ENCODE measurements around the gene LRP1. TPM values are rescaled to one million over a fixed set of nuclear protein-coding genes. Genes with fewer than 3 reads are reported as not detected.

LRP1 gene
- total and polyA plus RNA-seq, 2 experiments from 2014 or later, result 26.6 to 145 TPM

GRCh38 chr12:57224973-57225679, 96.8 kb downstream of the LRP1 start:
- Mint-ChIP-seq H3K27ac (no peak overlapping the region), H3K27me3 (ENCODE audit: insufficient read depth, low read depth, poor library complexity) (peaks cover 76% of the 10 kb centered on the region), H3K4me1 (peaks cover 60% of the 10 kb centered on the region), H3K9me3 (peaks cover 3% of the 10 kb centered on the region), H3K4me3 (peak overlapping the region; percentile 71), H3K36me3 (ENCODE audit: low read depth) (peaks cover 8% of the 10 kb centered on the region)
- Histone ChIP-seq H3F3A (replicated peaks; ENCODE audit: low read depth) (peaks cover 30% of the 10 kb centered on the region; the same call in 1 of the 2 replicates), H3K4me2 (peak overlapping the region; percentile 87), H4K20me1 (replicated peaks; ENCODE audit: insufficient read depth) (peaks cover 5% of the 10 kb centered on the region; the same call in 1 of the 2 replicates), H2AFZ (peak overlapping the region; percentile 76), H3K4me3 (peak overlapping the region; percentile 61), H3K9me2 (ENCODE audit: insufficient read depth) (no peaks in the 10 kb centered on the region), H3K4me1 (ENCODE audit: insufficient read depth) (peaks cover 62% of the 10 kb centered on the region), H3K36me3 (ENCODE audit: insufficient read depth) (no peaks in the 10 kb centered on the region), H3K27me3 (ENCODE audit: insufficient read depth) (peaks cover 90% of the 10 kb centered on the region), H3K79me2 (replicated peaks; ENCODE audit: insufficient read depth) (peaks cover 5% of the 10 kb centered on the region), H3K27ac (ENCODE audit: low read depth) (no peak overlapping the region)
- peak; percentile 69 for ATAC-seq
- TF ChIP-seq EZH2phosphoT487 (IDR thresholded peaks at IDR 0.05; ENCODE audit: unreplicated experiment) (peak; percentile 30), EZH2 (IDR thresholded peaks at IDR 0.05; ENCODE audit: low read depth, unreplicated experiment) (no peak), CREB1 (CRISPR knock-in tag; IDR thresholded peaks at IDR 0.05; ENCODE audit: low read depth) (no peak), ZNF331 (CRISPR knock-in tag; IDR thresholded peaks at IDR 0.05; ENCODE audit: low read depth) (no peak), CTCF (conservative IDR thresholded peaks at IDR 0.05; ENCODE audit: low read depth in 2 of 2) (peak; percentile 85 to 89), REST (IDR thresholded peaks at IDR 0.05; ENCODE audit: unreplicated experiment) (no peak), ZNF462 (CRISPR knock-in tag; IDR thresholded peaks at IDR 0.05) (no peak), STAT1 (IDR thresholded peaks at IDR 0.05; ENCODE audit: unreplicated experiment) (no peak), POLR2AphosphoS5 (IDR thresholded peaks at IDR 0.05; ENCODE audit: low read depth) (no peak; the same call in 1 of the 2 replicates), ZNF114 (CRISPR knock-in tag; IDR thresholded peaks at IDR 0.05) (no peak)
- DNase-seq (ENCODE audit: low spot score), result peak; percentile 48
